Measurements from ENCODE around the gene C16orf96.

DNA sequence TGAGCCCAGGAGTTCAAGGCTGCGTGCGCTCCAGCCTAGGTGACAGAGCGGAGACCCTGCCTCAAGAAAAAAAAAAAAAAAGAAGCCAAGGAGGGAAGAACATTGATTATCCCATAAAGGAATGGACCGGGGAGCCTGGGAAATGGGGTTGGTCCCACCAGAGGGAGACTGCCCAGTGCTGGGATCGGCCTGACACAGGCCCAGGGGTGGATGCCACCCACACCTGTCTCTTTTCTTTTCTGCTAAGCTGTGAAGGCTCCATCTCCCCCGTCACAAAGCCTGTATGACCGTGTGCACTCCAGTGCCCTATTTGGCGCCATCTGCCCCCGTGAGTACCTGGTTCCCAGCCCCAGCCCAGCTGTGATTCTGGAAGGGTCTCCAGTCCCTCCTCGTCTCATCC is 42.9 kb downstream of the C16orf96 start:
- TF ChIP-seq, protein P1, sequence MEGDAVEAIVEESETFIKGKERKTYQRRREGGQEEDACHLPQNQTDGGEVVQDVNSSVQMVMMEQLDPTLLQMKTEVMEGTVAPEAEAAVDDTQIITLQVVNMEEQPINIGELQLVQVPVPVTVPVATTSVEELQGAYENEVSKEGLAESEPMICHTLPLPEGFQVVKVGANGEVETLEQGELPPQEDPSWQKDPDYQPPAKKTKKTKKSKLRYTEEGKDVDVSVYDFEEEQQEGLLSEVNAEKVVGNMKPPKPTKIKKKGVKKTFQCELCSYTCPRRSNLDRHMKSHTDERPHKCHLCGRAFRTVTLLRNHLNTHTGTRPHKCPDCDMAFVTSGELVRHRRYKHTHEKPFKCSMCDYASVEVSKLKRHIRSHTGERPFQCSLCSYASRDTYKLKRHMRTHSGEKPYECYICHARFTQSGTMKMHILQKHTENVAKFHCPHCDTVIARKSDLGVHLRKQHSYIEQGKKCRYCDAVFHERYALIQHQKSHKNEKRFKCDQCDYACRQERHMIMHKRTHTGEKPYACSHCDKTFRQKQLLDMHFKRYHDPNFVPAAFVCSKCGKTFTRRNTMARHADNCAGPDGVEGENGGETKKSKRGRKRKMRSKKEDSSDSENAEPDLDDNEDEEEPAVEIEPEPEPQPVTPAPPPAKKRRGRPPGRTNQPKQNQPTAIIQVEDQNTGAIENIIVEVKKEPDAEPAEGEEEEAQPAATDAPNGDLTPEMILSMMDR (conservative IDR thresholded peaks at IDR 0.05; ENCODE audit: low read depth in 2 of 2), result no peak
- TF ChIP-seq EZH2phosphoT487 (IDR thresholded peaks at IDR 0.05; ENCODE audit: unreplicated experiment), result no peak

All from GM23338 (cell line).